Adrenal gland (tissue), 12 donors: ENCODE measurements around the gene UBAP1. TPM values are rescaled to one million over a fixed set of nuclear protein-coding genes. Genes with fewer than 3 reads are reported as not detected.
"Not testable (repeated sequence)": the region's sequence is repeated elsewhere in the genome, so short reads cannot be mapped to it uniquely, and the experiment has no call there.

Experiments
- DNase-seq, 7 donors: peaks; one replicate each; pipeline ENCODE4 v3.0.0-alpha.2; 2019 to 2020
- H3K27ac ChIP-seq, 5 donors: fragments of 200-600 bp; sonication (generic) in 4 of 5; 1 replicate in 3 of 5; 2 replicates in 2 of 5; pipeline versions ENCODE4 v1.5.1 to v1.8.0; 2016 to 2020; ENCODE audit warnings: mild to moderate bottlenecking in 1 of 5
- H3K27me3 ChIP-seq: fragments of 200-600 bp; 2 replicates; pipeline ENCODE4 v1.8.0; 2021
- H3K36me3 ChIP-seq, 2 donors: fragments of 200-600 bp; replicated peaks in 1 of 2; 1 replicate in 1 of 2; 2 replicates in 1 of 2; pipeline versions ENCODE4 v1.5.1 to v1.8.0; 2018 to 2022
- H3K4me1 ChIP-seq, 2 donors: fragments of 200-600 bp; replicated peaks in 1 of 2; 1 replicate in 1 of 2; 2 replicates in 1 of 2; pipeline versions ENCODE4 v1.5.1 to v1.8.0; 2018 to 2021
- H3K4me3 ChIP-seq, 4 donors: fragments of 200-600 bp; sonication (generic) in 3 of 4; one replicate each; pipeline ENCODE4 v1.5.1; 2016 to 2018
- H3K9me3 ChIP-seq, 3 donors: fragments of 200-600 bp; sonication (generic) in 1 of 3; replicated peaks in 1 of 3; 1 replicate in 2 of 3; 2 replicates in 1 of 3; pipeline versions ENCODE4 v1.5.1 to v1.8.0; 2016 to 2021
- CTCF ChIP-seq, 6 experiments: fragments of 450-650 bp in 4 of 6; fragments of 200-600 bp in 2 of 6; sonication (generic) in 1 of 6; IDR thresholded peaks; 1 replicate in 5 of 6; 2 replicates in 1 of 6; pipeline versions ENCODE4 v1.5.1 to v1.8.0; 2016 to 2021; ENCODE audit warnings: antibody characterized with exemption in 6 of 6, mild to moderate bottlenecking in 2 of 6, moderate library complexity in 1 of 6
- POLR2A ChIP-seq, 2 donors: fragments of 450-650 bp; IDR thresholded peaks; one replicate each; pipeline ENCODE4 v1.6.1; 2017; ENCODE audit warnings: antibody characterized with exemption in 2 of 2, mild to moderate bottlenecking in 2 of 2, moderate library complexity in 1 of 2
- WGBS, 4 donors: extraction: QIAGEN DNeasy Blood & Tissue Kit in 2 of 4; methylation state at CpG; one replicate each; pipeline versions ENCODE4 v1.1.5 to v1.1.7; 2013 to 2017; 5-methylcytosine and 5-hydroxymethylcytosine counted together
- intact Hi-C, 2 donors: fragments of 100-400 bp; cut with DNase I; formaldehyde crosslinking; loops; one replicate each; pipeline versions ENCODE4 v1.14.1 to v1.15.0; 2022 to 2023
- polyA plus RNA-seq, 3 donors: library from polyadenylated mRNA; stranded (reverse); fragments of 200-250 nt in 2 of 3; fragments of 350-450 nt in 1 of 3; fragmentation: Illumina TruSeq in 1 of 3; extraction: RNeasy Lipid Tissue Mini Kit (QIAGEN cat#74804) in 1 of 3; gene quantifications; one replicate each; pipeline ENCODE4 v1.2.3, GENCODE V29; 2013 to 2014
- total RNA-seq, 9 donors: library from RNA; depleted of rRNA in 4 of 9; stranded (reverse); fragments of >200 nt in 4 of 9; fragments of 120-200 nt in 1 of 9; fragmentation: NEBNext Ultra II Directional in 1 of 9; extraction: Animal tissue kit (Norgen Biotek cat#: 25700) in 1 of 9; gene quantifications; one replicate each; pipeline versions ENCODE4 v1.1.0 to v1.2.4, GENCODE V29; 2013 to 2023
- donor health status: healthy with polysubstance abuse.
- donor health status: Bipolar disorder and iron deficiency.
- donor health status: DM: yes; HTN: yes; CAD: no.
- donor health status: DM: no; HTN: no; CAD: no.
- donor health status: DM: no; HTN: no; CAD: no.
- donor health status: DM: yes; HTN: yes; CAD: no.

UBAP1 gene
- total and polyA plus RNA-seq, 12 donors, result 34.8 to 146 (median 77.4) TPM

- TF ChIP-seq CTCF (IDR thresholded peaks at IDR 0.05), result no peak
- no peak for TF ChIP-seq POLR2A (IDR thresholded peaks at IDR 0.05)
- H3K27ac ChIP-seq, result peak overlapping the region in 1 of 5 donors; percentile 1
These were observed 25.3 kb downstream of the UBAP1 start for GRCh38 chr9:34203992-34204635.

GRCh38 chr9:34205102-34205501 lies 26.3 kb downstream of the UBAP1 start:
- Histone ChIP-seq H3K9me3 (no peaks in the 10 kb centered on the region), H3K4me1 (peaks cover 16 to 49% of the 10 kb centered on the region in 2 donors), H3K27me3 (no peaks in the 10 kb centered on the region), H3K4me3 (no peak overlapping the region), H3K27ac (no peak overlapping the region), H3K36me3 (peaks cover 0 to 16% of the 10 kb centered on the region in 2 donors)
- DNase-seq, result no peak
- intact Hi-C loops, result no loop called here
- TF ChIP-seq CTCF (IDR thresholded peaks at IDR 0.05) (no peak), POLR2A (IDR thresholded peaks at IDR 0.05) (no peak)

More at GRCh38 chr9:34203992-34204635, 25.3 kb downstream of the UBAP1 start:
- 52 to 68% (median 61%) methylated on average over 6 of the region's 6 CpGs for WGBS, 4 donors
- Histone ChIP-seq H3K4me1 (peaks cover 24 to 49% of the 10 kb centered on the region in 2 donors), H3K4me3 (no peak overlapping the region), H3K9me3 (no peaks in the 10 kb centered on the region), H3K27me3 (no peaks in the 10 kb centered on the region), H3K36me3 (peaks cover 0 to 16% of the 10 kb centered on the region in 2 donors)
- DNase-seq, result no peak
- intact Hi-C loops, result no loop called here

GRCh38 chr9:34206561-34206960 lies 27.7 kb downstream of the UBAP1 start:
- no peaks in the 10 kb centered on the region for H3K27me3 ChIP-seq
- H3K4me1 ChIP-seq, result peaks cover 9 to 43% of the 10 kb centered on the region in 2 donors
- 90 to 92% (median 91%) methylated on average over 4 of the region's 4 CpGs for WGBS, 4 donors
- TF ChIP-seq CTCF (IDR thresholded peaks at IDR 0.05) (no peak), POLR2A (IDR thresholded peaks at IDR 0.05) (no peak)
- DNase-seq, result no peak
- no peak overlapping the region for H3K27ac ChIP-seq
- no peak overlapping the region for H3K4me3 ChIP-seq
- H3K9me3 ChIP-seq, result no peaks in the 10 kb centered on the region
- H3K36me3 ChIP-seq, result peaks cover 0 to 11% of the 10 kb centered on the region in 2 donors
- intact Hi-C loops, result no loop called here

GRCh38 chr9:34211395-34211794 lies 32.6 kb downstream of the UBAP1 start:
- no peak for DNase-seq
- no peak for TF ChIP-seq CTCF (IDR thresholded peaks at IDR 0.05)
- TF ChIP-seq POLR2A (IDR thresholded peaks at IDR 0.05), result no peak
- WGBS, 4 donors, result 69 to 79% (median 75%) methylated on average over 1 of the region's 1 CpG
- Histone ChIP-seq H3K27me3 (no peaks in the 10 kb centered on the region), H3K9me3 (no peaks in the 10 kb centered on the region), H3K4me1 (peaks cover 0 to 28% of the 10 kb centered on the region in 2 donors), H3K4me3 (no peak overlapping the region), H3K27ac (no peak overlapping the region), H3K36me3 (no peaks in the 10 kb centered on the region)
- intact Hi-C loops, result no loop called here

- H3K36me3 ChIP-seq, H3K27ac ChIP-seq, H3K27me3 ChIP-seq, DNase-seq, intact Hi-C loops, H3K4me3 ChIP-seq, H3K9me3 ChIP-seq: not testable (repeated sequence)
- H3K4me1 ChIP-seq, result peaks cover 0 to 31% of the 10 kb centered on the region in 2 donors
- WGBS, 4 donors, result 94 to 97% (median 96%) methylated on average over 4 of the region's 4 CpGs
These were observed 35.6 kb downstream of the UBAP1 start for GRCh38 chr9:34214354-34215000.
